H1 (cell line): ENCODE results near the gene SOST. TPM values are rescaled to one million over a fixed set of nuclear protein-coding genes. Genes with fewer than 3 reads are reported as not detected.

Source experiments
- CHD7 ChIP-seq: fragments of 300-600 bp; sonication (generic); IDR thresholded peaks from 2 replicates; pipeline ENCODE4 v1.7.1; 2012; ENCODE audit warnings: low read length, moderate library complexity, mild to moderate bottlenecking, inconsistent platforms; ENCODE audit not compliant: insufficient replicate concordance
- JUN ChIP-seq: IDR thresholded peaks from 2 replicates; pipeline ENCODE4 v1.6.1; 2011; ENCODE audit warnings: low read depth, mild to moderate bottlenecking, improper control_type of control experiment, low read length
- TAF7 ChIP-seq: optimal IDR thresholded peaks from 2 replicates; pipeline ENCODE3; 2011; ENCODE audit warnings: low read depth, mild to moderate bottlenecking, inconsistent platforms, low read length, moderate library complexity, borderline replicate concordance
- polyA plus RNA-seq, 7 experiments: library from polyadenylated mRNA; depleted of rRNA in 3 of 7; stranded (reverse) in 5 of 7; unstranded in 2 of 7; fragments of >200 nt in 5 of 7; fragments of 200-250 nt in 2 of 7; gene quantifications; 1 replicate in 5 of 7; 2 replicates in 1 of 7; 4 replicates in 1 of 7; pipeline versions ENCODE4 v1.2.1 to v1.2.3, GENCODE V29; 2011 to 2013; ENCODE audit warnings: missing spikeins in 2 of 7, mixed read lengths in 2 of 7
- total RNA-seq: library from RNA; stranded (reverse); fragmentation: NEBNext Ultra II Directional; extraction: Animal tissue kit (Norgen Biotek cat#: 25700); gene quantifications from 2 replicates; pipeline ENCODE4 v1.2.1, GENCODE V29; 2021

The SOST gene
- total and polyA plus RNA-seq, 2 of the 8 experiments (the other 6 are each of a cell fraction or from before 2014, with no cell fraction given), result 0.08 TPM; not detected in 1

GRCh38 chr17:43758497-43759174 lies at the start of gene SOST (continued):
- TF ChIP-seq JUN (no peak), CHD7 (no peak), TAF7 (no peak)
